Astrocyte (in vitro differentiated cells and primary cell): ENCODE measurements around the gene HTRA2. TPM values are rescaled to one million over a fixed set of nuclear protein-coding genes. Genes with fewer than 3 reads are reported as not detected.

Experiments
- DNase-seq: peaks from one replicate; pipeline ENCODE4 v3.0.0-alpha.2; 2010; ENCODE audit warnings: low read depth
- FAIRE-seq: peaks from 2 replicates; lab custom pipeline; 2011; peaks lifted over from hg19 to GRCh38; lab: Jason Lieb, UNC
- H2AFZ ChIP-seq: 2 replicates; pipeline ENCODE4 v1.6.0; 2012; ENCODE audit warnings: low read depth, low read length, inconsistent platforms
- H3K27ac ChIP-seq: 2 replicates; pipeline ENCODE4 v1.5.1; 2011; ENCODE audit warnings: low read depth, low read length, inconsistent platforms
- H3K27me3 ChIP-seq: 2 replicates; pipeline ENCODE4 v1.6.0; 2011; ENCODE audit warnings: low read length, inconsistent platforms; ENCODE audit not compliant: insufficient read depth
- H3K36me3 ChIP-seq: 2 replicates; pipeline ENCODE4 v1.5.1; 2011; ENCODE audit warnings: low read length, inconsistent platforms; ENCODE audit not compliant: insufficient read depth
- H3K4me1 ChIP-seq: 2 replicates; pipeline ENCODE4 v1.5.1; 2011; ENCODE audit warnings: low read length, inconsistent platforms; ENCODE audit not compliant: insufficient read depth
- H3K4me2 ChIP-seq: 2 replicates; pipeline ENCODE4 v1.6.0; 2012; ENCODE audit warnings: low read length, inconsistent platforms
- H3K4me3 ChIP-seq: 2 replicates; pipeline ENCODE4 v1.5.1; 2011; ENCODE audit warnings: low read depth, mild to moderate bottlenecking, low read length, inconsistent platforms; ENCODE audit not compliant: insufficient read depth
- H3K79me2 ChIP-seq: 2 replicates; pipeline ENCODE4 v1.6.0; 2012; ENCODE audit warnings: mild to moderate bottlenecking, low read length, inconsistent platforms; ENCODE audit not compliant: insufficient read depth
- H3K9ac ChIP-seq: 2 replicates; pipeline ENCODE4 v1.6.0; 2012; ENCODE audit warnings: mild to moderate bottlenecking, low read length, inconsistent platforms
- H3K9me3 ChIP-seq: 2 replicates; pipeline ENCODE4 v1.5.1; 2012; ENCODE audit warnings: low read depth, mild to moderate bottlenecking, low read length, inconsistent platforms; ENCODE audit not compliant: insufficient read depth
- H4K20me1 ChIP-seq: 2 replicates; pipeline ENCODE4 v1.6.0; 2012; ENCODE audit warnings: low read length, inconsistent platforms; ENCODE audit not compliant: insufficient read depth
- H3K27ac Mint-ChIP-seq: one replicate; pipeline ENCODE4 v1.8.0; 2021; ENCODE audit warnings: mild to moderate bottlenecking, mixed read lengths; ENCODE audit not compliant: unreplicated experiment
- H3K27me3 Mint-ChIP-seq: one replicate; pipeline ENCODE4 v1.8.0; 2021; ENCODE audit warnings: low read depth, mixed read lengths; ENCODE audit not compliant: unreplicated experiment
- H3K36me3 Mint-ChIP-seq: one replicate; pipeline ENCODE4 v1.8.0; 2021; ENCODE audit warnings: low read depth, mixed read lengths; ENCODE audit not compliant: unreplicated experiment
- H3K4me1 Mint-ChIP-seq: one replicate; pipeline ENCODE4 v1.8.0; 2021; ENCODE audit warnings: low read depth, mixed read lengths; ENCODE audit not compliant: unreplicated experiment
- H3K4me3 Mint-ChIP-seq: one replicate; pipeline ENCODE4 v1.8.0; 2021; ENCODE audit warnings: mild to moderate bottlenecking, moderate library complexity, mixed read lengths; ENCODE audit not compliant: unreplicated experiment
- H3K9me3 Mint-ChIP-seq: one replicate; pipeline ENCODE4 v1.8.0; 2021; ENCODE audit warnings: mild to moderate bottlenecking, mixed read lengths; ENCODE audit not compliant: unreplicated experiment
- CTCF ChIP-seq: IDR thresholded peaks from 2 replicates; pipeline ENCODE4 v1.5.1; 2011; ENCODE audit warnings: low read depth, mild to moderate bottlenecking, inconsistent platforms, low read length, moderate library complexity; ENCODE audit not compliant: insufficient read depth
- EZH2 ChIP-seq: IDR thresholded peaks from 2 replicates; pipeline ENCODE4 v1.6.1; 2012; ENCODE audit warnings: mild to moderate bottlenecking, low read length, inconsistent platforms; ENCODE audit not compliant: insufficient read depth
- total RNA-seq: library from RNA; stranded (reverse); gene quantifications from 2 replicates; pipeline ENCODE4 v1.2.1, GENCODE V29; 2021

Gene HTRA2
- total RNA-seq, 1 donor from 2014 or later, result 24.4 TPM

- H3K9me3 ChIP-seq, result no peaks in the 10 kb centered on the region
- no peak overlapping the region for H3K27ac ChIP-seq
- Mint-ChIP-seq H3K4me3 (no peak overlapping the region), H3K27me3 (peaks cover 68% of the 10 kb centered on the region), H3K36me3 (peaks cover 9% of the 10 kb centered on the region), H3K27ac (no peak overlapping the region), H3K4me1 (peaks cover 17% of the 10 kb centered on the region), H3K9me3 (no peaks in the 10 kb centered on the region)
- H3K9ac ChIP-seq, result no peak overlapping the region
- H3K4me1 ChIP-seq, result peaks cover 40% of the 10 kb centered on the region
- DNase-seq, result no peak
- peaks cover 42% of the 10 kb centered on the region for H3K27me3 ChIP-seq
- TF ChIP-seq CTCF (no peak), EZH2 (no peak)
- H3K36me3 ChIP-seq, result peaks cover 4% of the 10 kb centered on the region
- H3K4me2 ChIP-seq, result peak overlapping the region; percentile 85
- no peaks in the 10 kb centered on the region for H4K20me1 ChIP-seq
- H2AFZ ChIP-seq, result no peak overlapping the region
- peak overlapping the region; percentile 5 for H3K4me3 ChIP-seq
- no peak for FAIRE-seq
- peaks cover 5% of the 10 kb centered on the region for H3K79me2 ChIP-seq
Measured at GRCh38 chr2:74499940-74500577, 29.7 kb upstream of the HTRA2 start.

- H3K36me3 ChIP-seq, result peaks cover 4% of the 10 kb centered on the region
- peaks cover 19% of the 10 kb centered on the region for H3K4me1 Mint-ChIP-seq
- DNase-seq, result no peak
- H3K9ac ChIP-seq, result no peak overlapping the region
- H3K4me3 ChIP-seq, result no peak overlapping the region
- peaks cover 66% of the 10 kb centered on the region for H3K27me3 Mint-ChIP-seq
- no peaks in the 10 kb centered on the region for H3K9me3 Mint-ChIP-seq
- H3K27ac ChIP-seq, result no peak overlapping the region
- TF ChIP-seq CTCF, result no peak
- TF ChIP-seq EZH2, result no peak
- H3K4me2 ChIP-seq, result no peak overlapping the region
- H3K9me3 ChIP-seq, result no peaks in the 10 kb centered on the region
- peaks cover 7% of the 10 kb centered on the region for H3K36me3 Mint-ChIP-seq
- peaks cover 42% of the 10 kb centered on the region for H3K27me3 ChIP-seq
- no peak overlapping the region for H2AFZ ChIP-seq
- FAIRE-seq, result no peak
- peaks cover 45% of the 10 kb centered on the region for H3K4me1 ChIP-seq
- no peak overlapping the region for H3K4me3 Mint-ChIP-seq
- H4K20me1 ChIP-seq, result peaks cover 3% of the 10 kb centered on the region
- H3K27ac Mint-ChIP-seq, result no peak overlapping the region
- H3K79me2 ChIP-seq, result peaks cover 10% of the 10 kb centered on the region
Measured at GRCh38 chr2:74500578-74500946, 29.2 kb upstream of the HTRA2 start.

- TF ChIP-seq EZH2, result no peak
- no peak for TF ChIP-seq CTCF
- Histone ChIP-seq H3K27ac (no peak overlapping the region), H3K4me2 (peak overlapping the region; percentile 93), H3K4me1 (peaks cover 52% of the 10 kb centered on the region), H3K9me3 (no peaks in the 10 kb centered on the region), H4K20me1 (peaks cover 7% of the 10 kb centered on the region), H3K79me2 (peaks cover 17% of the 10 kb centered on the region), H2AFZ (no peak overlapping the region), H3K36me3 (peaks cover 4% of the 10 kb centered on the region), H3K27me3 (peaks cover 42% of the 10 kb centered on the region), H3K9ac (no peak overlapping the region), H3K4me3 (no peak overlapping the region)
- peaks cover 25% of the 10 kb centered on the region for H3K4me1 Mint-ChIP-seq
- FAIRE-seq (no peak), DNase-seq (no peak)
- peaks cover 9% of the 10 kb centered on the region for H3K36me3 Mint-ChIP-seq
- H3K27me3 Mint-ChIP-seq, result peaks cover 57% of the 10 kb centered on the region
- H3K4me3 Mint-ChIP-seq, result peak overlapping the region; percentile 83
- no peak overlapping the region for H3K27ac Mint-ChIP-seq
- no peaks in the 10 kb centered on the region for H3K9me3 Mint-ChIP-seq
Measured at GRCh38 chr2:74501335-74502071, 28.2 kb upstream of the HTRA2 start.
